BLaER1 treated with 17β-estradiol and CSF1 and Interleukin-3, amounts not matched to agents 10 nM and 100 nM (cell line): Measurements from ENCODE around the gene RAD9A.
A peak's percentile ranks its signal among the peaks of the same experiment; 100 is the strongest.

Experiments used
- H3K27ac ChIP-seq, 11 experiments: shearing (Covaris generic); formaldehyde crosslinking; 2 replicates each; pipeline ENCODE4 v1.8.1; 2022
- H3K27me3 ChIP-seq, 11 experiments: shearing (Covaris generic); formaldehyde crosslinking; 2 replicates each; pipeline ENCODE4 v1.8.1; 2022
- H3K36me3 ChIP-seq, 11 experiments: shearing (Covaris generic); formaldehyde crosslinking; 2 replicates each; pipeline ENCODE4 v1.8.1; 2022
- H3K4me1 ChIP-seq, 10 experiments: shearing (Covaris generic); formaldehyde crosslinking; 2 replicates each; pipeline ENCODE4 v1.8.1; 2022
- H3K4me2 ChIP-seq, 11 experiments: shearing (Covaris generic); formaldehyde crosslinking; 2 replicates each; pipeline ENCODE4 v1.8.1; 2022
- H3K4me3 ChIP-seq, 10 experiments: shearing (Covaris generic); formaldehyde crosslinking; 2 replicates each; pipeline ENCODE4 v1.8.1; 2022
- H3K9ac ChIP-seq, 11 experiments: shearing (Covaris generic); formaldehyde crosslinking; 2 replicates each; pipeline ENCODE4 v1.8.1; 2022
- H3K9me3 ChIP-seq, 11 experiments: shearing (Covaris generic); formaldehyde crosslinking; replicated peaks in 1 of 11; 2 replicates each; pipeline ENCODE4 v1.8.1; 2022
- H4K20me1 ChIP-seq, 11 experiments: shearing (Covaris generic); formaldehyde crosslinking; 2 replicates each; pipeline ENCODE4 v1.8.1; 2022
- Cebpa-rat ChIP-seq, 11 experiments: shearing (Covaris generic); IDR thresholded peaks; 2 replicates each; pipeline ENCODE4 v1.8.1; 2022

RAD9A gene

DNA sequence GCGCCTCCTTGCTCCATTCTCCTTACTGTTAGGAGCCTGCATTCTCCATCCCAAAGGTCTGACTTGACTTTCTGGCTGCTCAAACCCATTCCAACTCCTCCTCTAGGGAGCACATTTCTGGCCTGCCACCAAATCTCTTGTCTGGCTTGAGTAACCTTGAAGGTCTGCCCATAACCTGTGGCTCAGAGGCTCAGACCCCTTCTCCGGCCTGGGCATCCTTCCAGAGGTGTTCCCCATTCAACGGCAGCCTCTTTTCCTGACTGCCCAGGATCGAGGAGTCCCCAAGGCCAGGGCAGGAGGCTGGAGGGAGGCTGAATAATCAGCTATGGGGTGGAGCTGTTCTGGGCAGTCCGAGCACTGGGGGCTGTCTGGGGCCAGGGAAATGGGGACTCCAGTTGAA is 2.2 kb downstream of the RAD9A start:
- no peaks in the 10 kb centered on the region for H3K27me3 ChIP-seq
- no peak overlapping the region; a peak in 1 of 20 replicates for H3K4me3 ChIP-seq
- TF ChIP-seq Cebpa-rat (IDR thresholded peaks at IDR 0.05): no peak
- peak overlapping the region in 3 of 11 experiments; percentile 19 to 99 (median 49); a peak in 4 of 22 replicates for H3K4me2 ChIP-seq
- H3K4me1 ChIP-seq: peaks cover 56 to 78% (median 69%) of the 10 kb centered on the region in 10 experiments
- peaks cover 25 to 66% (median 52%) of the 10 kb centered on the region in 11 experiments; a peak in 21 of 22 replicates for H4K20me1 ChIP-seq
- H3K36me3 ChIP-seq: peaks cover 41 to 60% (median 54%) of the 10 kb centered on the region in 11 experiments
- no peaks in the 10 kb centered on the region for H3K9me3 ChIP-seq
- no peak overlapping the region for H3K27ac ChIP-seq
- H3K9ac ChIP-seq: peak overlapping the region in 6 of 11 experiments; percentile 29 to 54 (median 38); a peak in 9 of 22 replicates

DNA sequence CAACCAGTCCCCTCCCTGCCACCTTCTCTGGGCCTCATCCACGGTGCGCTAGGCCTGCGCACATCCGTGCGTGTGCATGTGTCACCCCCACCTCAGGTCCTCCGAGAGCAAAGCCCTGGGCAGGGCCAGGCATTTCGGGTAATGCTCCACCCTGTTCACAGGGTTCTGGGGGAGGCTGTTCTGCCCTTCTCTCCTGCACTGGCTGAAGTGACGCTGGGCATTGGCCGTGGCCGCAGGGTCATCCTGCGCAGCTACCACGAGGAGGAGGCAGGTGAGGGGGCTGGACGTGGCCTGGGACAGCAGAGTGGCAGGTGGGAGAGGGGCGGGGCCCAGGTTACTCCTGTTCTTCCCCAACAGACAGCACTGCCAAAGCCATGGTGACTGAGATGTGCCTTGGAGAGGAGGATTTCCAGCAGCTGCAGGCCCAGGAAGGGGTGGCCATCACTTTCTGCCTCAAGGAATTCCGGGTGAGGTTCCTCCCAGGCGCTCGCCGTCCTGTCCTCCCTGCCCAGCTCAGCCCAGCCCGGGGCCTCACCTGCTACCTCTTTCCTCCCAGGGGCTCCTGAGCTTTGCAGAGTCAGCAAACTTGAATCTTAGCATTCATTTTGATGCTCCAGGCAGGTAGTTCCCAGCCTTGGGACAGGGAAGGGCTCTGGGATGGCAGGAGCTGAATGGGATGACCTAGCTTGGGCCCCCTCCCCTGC is 3.9 kb downstream of the RAD9A start:
- TF ChIP-seq Cebpa-rat (IDR thresholded peaks at IDR 0.05): no peak
- H3K9ac ChIP-seq: peak overlapping the region in 5 of 11 experiments; percentile 27 to 68 (median 60); a peak in 9 of 22 replicates
- peak overlapping the region in 5 of 11 experiments; percentile 82 to 93 (median 90); a peak in 7 of 22 replicates for H3K4me2 ChIP-seq
- peaks cover 42 to 84% (median 69%) of the 10 kb centered on the region in 11 experiments; a peak in 21 of 22 replicates for H4K20me1 ChIP-seq
- no peaks in the 10 kb centered on the region for H3K27me3 ChIP-seq
- no peak overlapping the region for H3K4me3 ChIP-seq
- H3K36me3 ChIP-seq: peaks cover 57 to 77% (median 69%) of the 10 kb centered on the region in 11 experiments
- no peaks in the 10 kb centered on the region for H3K9me3 ChIP-seq
- peaks cover 60 to 79% (median 69%) of the 10 kb centered on the region in 10 experiments for H3K4me1 ChIP-seq
- H3K27ac ChIP-seq: peak overlapping the region in 1 of 11 experiments; percentile 31; a peak in 1 of 22 replicates

DNA sequence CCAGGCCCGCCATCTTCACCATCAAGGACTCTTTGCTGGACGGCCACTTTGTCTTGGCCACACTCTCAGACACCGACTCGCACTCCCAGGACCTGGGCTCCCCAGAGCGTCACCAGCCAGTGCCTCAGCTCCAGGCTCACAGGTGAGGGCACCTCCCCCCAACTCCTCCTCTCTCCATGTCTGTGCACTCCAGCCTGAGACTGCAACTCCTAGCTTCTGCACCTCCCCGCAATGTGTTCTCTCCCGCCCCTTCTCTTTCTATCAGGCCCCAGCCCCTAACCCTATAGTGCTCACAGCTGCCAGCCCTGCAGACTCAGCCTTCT is 4.4 kb downstream of the RAD9A start:
- H3K9ac ChIP-seq: peak overlapping the region in 8 of 11 experiments; percentile 52 to 97 (median 58); a peak in 13 of 22 replicates
- peak overlapping the region in 5 of 11 experiments; percentile 26 to 59 (median 34); a peak in 4 of 22 replicates for H3K27ac ChIP-seq
- peaks cover 58 to 77% (median 69%) of the 10 kb centered on the region in 10 experiments for H3K4me1 ChIP-seq
- H3K27me3 ChIP-seq: no peaks in the 10 kb centered on the region
- peak overlapping the region in 10 of 11 experiments; percentile 82 to 99 (median 93); a peak in 18 of 22 replicates for H3K4me2 ChIP-seq
- TF ChIP-seq Cebpa-rat (IDR thresholded peaks at IDR 0.05): no peak
- peaks cover 57 to 77% (median 69%) of the 10 kb centered on the region in 11 experiments for H3K36me3 ChIP-seq
- H3K9me3 ChIP-seq: no peaks in the 10 kb centered on the region
- H3K4me3 ChIP-seq: no peak overlapping the region; a peak in 2 of 20 replicates
- peaks cover 42 to 89% (median 74%) of the 10 kb centered on the region in 11 experiments; a peak in 21 of 22 replicates for H4K20me1 ChIP-seq

DNA sequence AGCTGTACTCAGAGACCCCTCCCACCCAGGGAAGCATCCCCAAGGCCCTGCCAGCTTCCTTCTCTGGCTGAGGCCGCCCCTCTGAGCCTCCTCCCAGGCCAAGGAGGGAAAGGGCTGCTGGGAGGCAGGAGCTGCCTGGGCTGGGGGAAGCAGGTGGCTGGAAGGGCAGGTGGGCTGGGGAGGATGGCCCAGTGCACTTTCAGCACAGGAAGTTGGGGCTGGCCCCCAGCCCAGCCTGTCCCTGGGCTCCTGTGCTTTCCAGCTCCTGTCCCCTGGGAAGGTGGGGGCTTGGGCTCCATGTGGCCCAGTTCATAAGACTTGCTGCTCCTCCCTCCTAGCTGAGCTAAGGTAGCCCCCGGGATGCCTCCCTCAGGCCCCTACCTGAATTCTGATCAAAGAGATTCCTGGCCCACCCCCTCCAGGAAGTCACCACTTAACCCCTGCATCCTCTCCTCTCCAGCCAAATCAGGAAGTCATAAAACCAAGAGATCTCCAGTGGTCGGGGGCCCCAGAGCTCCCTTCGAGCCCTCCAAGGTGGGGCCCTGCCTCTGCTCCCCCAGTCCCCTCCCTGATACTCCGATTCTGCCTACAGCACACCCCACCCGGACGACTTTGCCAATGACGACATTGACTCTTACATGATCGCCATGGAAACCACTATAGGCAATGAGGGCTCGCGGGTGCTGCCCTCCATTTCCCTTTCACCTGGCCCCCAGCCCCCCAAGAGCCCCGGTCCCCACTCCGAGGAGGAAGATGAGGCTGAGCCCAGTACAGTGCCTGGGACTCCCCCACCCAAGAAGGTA is 5.0 kb downstream of the RAD9A start:
- H3K9ac ChIP-seq: peak overlapping the region; percentile 31 to 98 (median 57); a peak in 20 of 22 replicates
- H3K9me3 ChIP-seq: no peaks in the 10 kb centered on the region
- peak overlapping the region; percentile 53 to 99 (median 93) for H3K4me2 ChIP-seq
- no peak for TF ChIP-seq Cebpa-rat (IDR thresholded peaks at IDR 0.05)
- H3K27me3 ChIP-seq: no peaks in the 10 kb centered on the region
- H4K20me1 ChIP-seq: peaks cover 42 to 92% (median 77%) of the 10 kb centered on the region in 11 experiments; a peak in 21 of 22 replicates
- H3K4me3 ChIP-seq: peak overlapping the region in 3 of 10 experiments; percentile 25 to 50 (median 26); a peak in 5 of 20 replicates
- peaks cover 57 to 77% (median 69%) of the 10 kb centered on the region in 11 experiments for H3K36me3 ChIP-seq
- H3K4me1 ChIP-seq: peaks cover 58 to 76% (median 68%) of the 10 kb centered on the region in 10 experiments
- peak overlapping the region in 10 of 11 experiments; percentile 11 to 59 (median 39); a peak in 14 of 22 replicates for H3K27ac ChIP-seq

DNA sequence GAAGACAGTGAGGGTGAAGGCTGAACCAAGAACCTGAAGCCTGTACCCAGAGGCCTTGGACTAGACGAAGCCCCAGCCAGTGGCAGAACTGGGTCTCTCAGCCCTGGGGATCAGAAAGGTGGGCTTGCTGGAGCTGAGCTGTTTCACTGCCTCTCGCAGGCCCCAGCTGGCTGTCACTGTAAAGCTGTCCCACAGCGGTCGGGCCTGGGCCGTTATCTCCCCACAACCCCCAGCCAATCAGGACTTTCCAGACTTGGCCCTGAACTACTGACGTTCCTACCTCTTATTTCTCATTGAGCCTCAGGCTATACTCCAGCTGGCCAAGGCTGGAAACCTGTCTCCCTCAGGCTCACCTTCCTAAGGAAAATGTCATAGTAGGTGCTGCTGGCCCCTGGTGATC is 5.8 kb downstream of the RAD9A start:
- Histone ChIP-seq H3K36me3 (peaks cover 57 to 77% (median 69%) of the 10 kb centered on the region in 11 experiments), H3K27me3 (no peaks in the 10 kb centered on the region), H3K9ac (peak overlapping the region; percentile 25 to 98 (median 56); a peak in 18 of 22 replicates), H3K27ac (peak overlapping the region in 6 of 11 experiments; percentile 20 to 47 (median 33); a peak in 4 of 22 replicates), H3K4me1 (peaks cover 61 to 79% (median 71%) of the 10 kb centered on the region in 10 experiments), H3K4me3 (peak overlapping the region in 4 of 10 experiments; percentile 9 to 50 (median 17); a peak in 4 of 20 replicates), H4K20me1 (peaks cover 42 to 88% (median 73%) of the 10 kb centered on the region in 11 experiments; a peak in 21 of 22 replicates), H3K4me2 (peak overlapping the region; percentile 82 to 99 (median 93)), H3K9me3 (no peaks in the 10 kb centered on the region)
- no peak for TF ChIP-seq Cebpa-rat (IDR thresholded peaks at IDR 0.05)

DNA sequence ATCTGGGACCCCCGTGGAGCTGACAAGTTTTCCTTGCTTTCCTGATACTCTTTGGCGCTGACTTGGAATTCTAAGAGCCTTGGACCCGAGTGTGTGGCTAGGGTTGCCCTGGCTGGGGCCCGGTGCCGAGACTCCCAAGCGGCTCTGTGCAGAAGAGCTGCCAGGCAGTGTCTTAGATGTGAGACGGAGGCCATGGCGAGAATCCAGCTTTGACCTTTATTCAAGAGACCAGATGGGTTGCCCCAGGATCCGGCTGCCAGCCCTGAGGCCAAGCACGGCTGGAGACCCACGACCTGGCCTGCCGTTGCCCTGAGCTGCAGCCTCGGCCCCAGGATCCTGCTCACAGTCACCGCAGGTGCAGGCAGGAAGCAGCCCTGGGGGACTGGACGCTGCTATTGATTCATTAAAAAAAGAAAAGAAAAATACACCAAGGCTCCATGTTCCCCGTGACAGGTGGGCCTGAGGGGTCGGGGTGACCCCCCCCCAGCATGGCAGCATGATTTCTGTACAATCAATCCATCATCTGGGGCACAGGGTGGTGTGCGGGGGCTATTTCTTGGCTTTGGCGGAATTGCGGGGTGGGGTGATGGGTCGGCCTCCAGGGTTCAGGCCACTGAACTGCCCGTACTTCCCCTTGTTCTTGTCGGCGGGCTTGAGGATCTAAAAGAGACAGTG is 6.3 kb downstream of the RAD9A start:
- TF ChIP-seq Cebpa-rat (IDR thresholded peaks at IDR 0.05): no peak
- peaks cover 57 to 76% (median 69%) of the 10 kb centered on the region in 11 experiments for H3K36me3 ChIP-seq
- no peaks in the 10 kb centered on the region for H3K27me3 ChIP-seq
- peak overlapping the region; percentile 82 to 99 (median 94); a peak in 21 of 22 replicates for H3K4me2 ChIP-seq
- H3K4me1 ChIP-seq: peaks cover 63 to 79% (median 71%) of the 10 kb centered on the region in 10 experiments
- 0 out of 22 replicates have a peak overlapping the region, but pooled peaks of 1 of the 11 experiments have one; percentile 13 for H3K27ac ChIP-seq
- peak overlapping the region in 10 of 11 experiments; percentile 31 to 98 (median 58); a peak in 17 of 22 replicates for H3K9ac ChIP-seq
- H3K9me3 ChIP-seq: no peaks in the 10 kb centered on the region
- peaks cover 42 to 82% (median 70%) of the 10 kb centered on the region in 11 experiments; a peak in 21 of 22 replicates for H4K20me1 ChIP-seq
- peak overlapping the region in 1 of 10 experiments; percentile 15; a peak in 2 of 20 replicates for H3K4me3 ChIP-seq

DNA sequence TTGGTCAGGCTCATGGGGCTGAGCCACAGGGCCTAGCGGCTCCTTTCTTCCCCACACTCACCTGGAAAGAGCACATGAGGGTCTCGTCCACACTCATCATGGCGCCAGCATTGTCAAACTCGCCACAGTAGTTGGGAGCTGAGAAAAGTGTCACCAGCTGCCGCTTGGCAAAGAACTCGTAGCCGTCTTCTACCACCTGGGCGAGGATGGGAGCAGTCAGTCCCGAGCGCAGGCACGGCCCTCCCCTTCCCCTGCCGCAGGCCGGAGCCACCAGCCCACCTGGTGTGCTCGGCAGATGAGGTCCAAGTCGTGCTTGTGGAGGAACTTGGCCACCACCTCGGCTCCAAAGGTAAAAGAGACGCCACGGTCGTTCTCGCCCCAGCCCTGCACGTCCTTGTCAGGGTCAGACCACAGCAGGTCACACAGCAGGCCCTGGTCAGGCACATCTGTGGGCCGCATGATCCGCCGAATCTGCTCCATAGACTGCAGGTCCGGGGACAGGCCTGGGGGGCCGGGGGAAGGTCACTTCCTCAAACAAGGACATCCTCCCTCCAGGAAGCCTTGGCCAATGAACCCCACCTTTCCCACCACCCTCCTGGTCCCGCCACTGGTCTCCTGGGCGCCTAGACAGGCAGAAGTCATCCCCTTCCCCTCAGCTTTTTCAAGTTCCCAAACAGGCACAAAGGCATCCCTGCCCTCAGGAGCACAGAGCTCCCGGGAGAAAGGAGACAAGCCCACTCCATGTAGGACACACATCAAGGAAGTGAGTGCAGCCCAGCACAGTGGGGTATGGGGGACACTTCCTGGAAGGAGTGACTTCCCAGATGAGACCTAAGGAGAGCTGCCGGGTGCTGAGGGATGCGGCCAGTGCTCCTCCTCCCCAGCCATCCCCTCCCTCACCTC is 7.1 kb downstream of the RAD9A start:
- H4K20me1 ChIP-seq: peaks cover 42 to 74% (median 68%) of the 10 kb centered on the region in 11 experiments; a peak in 21 of 22 replicates
- peak overlapping the region; percentile 94 to 99 (median 97); a peak in 21 of 22 replicates for H3K9ac ChIP-seq
- peaks cover 68 to 80% (median 74%) of the 10 kb centered on the region in 10 experiments for H3K4me1 ChIP-seq
- no peak for TF ChIP-seq Cebpa-rat (IDR thresholded peaks at IDR 0.05)
- no peaks in the 10 kb centered on the region for H3K27me3 ChIP-seq
- H3K4me3 ChIP-seq: peak overlapping the region in 8 of 10 experiments; percentile 90 to 99 (median 96); a peak in 12 of 20 replicates
- no peaks in the 10 kb centered on the region for H3K9me3 ChIP-seq
- H3K27ac ChIP-seq: peak overlapping the region in 3 of 11 experiments; percentile 13 to 22 (median 13); a peak in 2 of 22 replicates
- peak overlapping the region; percentile 93 to 99 (median 97) for H3K4me2 ChIP-seq
- peaks cover 53 to 68% (median 62%) of the 10 kb centered on the region in 11 experiments for H3K36me3 ChIP-seq
